DOHH2 (cell line): Measurements from ENCODE around the gene MYL11.

Source experiments
- H3F3A ChIP-seq: fragments of 200-600 bp; sonication (generic), shearing (Covaris generic); 2 replicates; pipeline ENCODE4 v1.6.0; 2016; ENCODE audit warnings: antibody characterized with exemption, mild to moderate bottlenecking; ENCODE audit not compliant: control insufficient read depth, insufficient read depth
- H3K27ac ChIP-seq: fragments of 200-600 bp; sonication (generic); 2 replicates; pipeline ENCODE4 v1.5.1; 2014; ENCODE audit warnings: low read depth, mild to moderate bottlenecking, low read length, moderate library complexity
- H3K27me3 ChIP-seq: fragments of 200-600 bp; sonication (generic); 2 replicates; pipeline ENCODE4 v1.6.1; 2014; ENCODE audit warnings: mild to moderate bottlenecking, low read length, mixed read lengths; ENCODE audit not compliant: control insufficient read depth
- H3K36me3 ChIP-seq: fragments of 200-600 bp; sonication (generic); 2 replicates; pipeline ENCODE4 v1.6.1; 2014; ENCODE audit warnings: mild to moderate bottlenecking, low read length, moderate library complexity, mixed read lengths; ENCODE audit not compliant: control insufficient read depth
- H3K4me1 ChIP-seq: fragments of 200-600 bp; sonication (generic); 2 replicates; pipeline ENCODE4 v1.6.1; 2014; ENCODE audit warnings: mild to moderate bottlenecking, low read length, mixed read lengths; ENCODE audit not compliant: control insufficient read depth
- H3K4me2 ChIP-seq: fragments of 200-600 bp; sonication (generic); 2 replicates; pipeline ENCODE4 v1.6.0; 2014; ENCODE audit warnings: mild to moderate bottlenecking, low read length, moderate library complexity
- H3K4me3 ChIP-seq: fragments of 200-600 bp; sonication (generic); 2 replicates; pipeline ENCODE4 v1.5.1; 2014; ENCODE audit warnings: mild to moderate bottlenecking, low read length, mixed read lengths
- H3K79me2 ChIP-seq: fragments of 200-600 bp; sonication (generic); 2 replicates; pipeline ENCODE4 v1.6.1; 2014; ENCODE audit warnings: mild to moderate bottlenecking, low read length, mixed read lengths; ENCODE audit not compliant: control insufficient read depth
- H3K9me2 ChIP-seq: fragments of 200-600 bp; sonication (generic); replicated peaks from 2 replicates; pipeline ENCODE4 v1.6.1; 2014; ENCODE audit warnings: mild to moderate bottlenecking, low read length, mixed read lengths; ENCODE audit not compliant: control insufficient read depth
- H3K9me3 ChIP-seq: fragments of 200-600 bp; sonication (generic); 2 replicates; pipeline ENCODE4 v1.6.1; 2014; ENCODE audit warnings: antibody characterized with exemption, low read length, mixed read lengths; ENCODE audit not compliant: control insufficient read depth, insufficient read depth
- H4K20me1 ChIP-seq: fragments of 200-600 bp; sonication (generic); 2 replicates; pipeline ENCODE4 v1.6.0; 2014; ENCODE audit warnings: low read depth, mild to moderate bottlenecking, antibody characterized with exemption, low read length, moderate library complexity; ENCODE audit not compliant: control insufficient read depth, insufficient read depth
- CTCF ChIP-seq: fragments of 200-600 bp; sonication (generic); IDR thresholded peaks from one replicate; pipeline ENCODE4 v1.5.1; 2014; ENCODE audit warnings: antibody characterized with exemption, mild to moderate bottlenecking, low read depth, low read length; ENCODE audit not compliant: poor library complexity, severe bottlenecking
- EZH2phosphoT487 ChIP-seq: fragments of 200-600 bp; sonication (generic); IDR thresholded peaks from 2 replicates; pipeline ENCODE4 v1.6.1; 2017; ENCODE audit warnings: borderline replicate concordance, mild to moderate bottlenecking, antibody characterized with exemption, low read length, moderate library complexity, mixed read lengths

The MYL11 gene

GRCh38 chr16:30367349-30368009, 7.1 kb upstream of the MYL11 start:
- Histone ChIP-seq H3K27me3 (no peaks in the 10 kb centered on the region), H3K9me3 (no peaks in the 10 kb centered on the region), H3K79me2 (peaks cover 75% of the 10 kb centered on the region), H3K9me2 (no peaks in the 10 kb centered on the region), H3K4me1 (peaks cover 36% of the 10 kb centered on the region), H3K4me3 (peak overlapping the region; percentile 90), H3F3A (peaks cover 7% of the 10 kb centered on the region; the same call in 1 of the 2 replicates), H3K27ac (no peak overlapping the region), H3K4me2 (peak overlapping the region; percentile 75), H3K36me3 (peaks cover 65% of the 10 kb centered on the region), H4K20me1 (peaks cover 8% of the 10 kb centered on the region)
- TF ChIP-seq EZH2phosphoT487 = no peak
- TF ChIP-seq CTCF = no peak

GRCh38 chr16:30368122-30368791, 6.3 kb upstream of the MYL11 start:
- H3K79me2 ChIP-seq = peaks cover 67% of the 10 kb centered on the region
- H3K27me3 ChIP-seq = no peaks in the 10 kb centered on the region
- H3K9me3 ChIP-seq = no peaks in the 10 kb centered on the region
- no peaks in the 10 kb centered on the region for H3K9me2 ChIP-seq
- H3F3A ChIP-seq = peaks cover 4% of the 10 kb centered on the region; the same call in 1 of the 2 replicates
- H3K36me3 ChIP-seq = peaks cover 57% of the 10 kb centered on the region
- no peak for TF ChIP-seq CTCF
- TF ChIP-seq EZH2phosphoT487 = no peak
- H3K4me3 ChIP-seq = peak overlapping the region; percentile 90
- H3K4me2 ChIP-seq = peak overlapping the region; percentile 75
- 0 out of 2 replicates have a peak overlapping the region, but pooled peaks have one; percentile 3 for H3K27ac ChIP-seq
- peaks cover 39% of the 10 kb centered on the region for H3K4me1 ChIP-seq
- H4K20me1 ChIP-seq = peaks cover 8% of the 10 kb centered on the region

- Histone ChIP-seq H3K27ac (peak overlapping the region; percentile 28; the same call in 1 of the 2 replicates), H3K4me2 (peak overlapping the region; percentile 75), H3K4me3 (peak overlapping the region; percentile 90), H3K9me3 (no peaks in the 10 kb centered on the region), H3K27me3 (no peaks in the 10 kb centered on the region), H3K36me3 (peaks cover 52% of the 10 kb centered on the region), H3K9me2 (no peaks in the 10 kb centered on the region), H4K20me1 (peaks cover 8% of the 10 kb centered on the region), H3K79me2 (peaks cover 62% of the 10 kb centered on the region), H3K4me1 (peaks cover 39% of the 10 kb centered on the region), H3F3A (no peaks in the 10 kb centered on the region)
- no peak for TF ChIP-seq EZH2phosphoT487
These were observed 5.9 kb upstream of the MYL11 start for GRCh38 chr16:30368792-30369090.
